ENCODE data around the gene MMRN2.

Gene MMRN2

GRCh38 chr10:86946213-86947155 is 10.9 kb downstream of the MMRN2 start:
- DNase-seq (ENCODE audit: low read depth), result no peak
- no peak for TF ChIP-seq CTCF (IDR thresholded peaks at IDR 0.05; ENCODE audit: control insufficient read depth, insufficient read depth, low read depth, low read length, missing control alignments)
- no peak overlapping the region for H3K4me3 ChIP-seq (ENCODE audit: control insufficient read depth, low read depth, low read length)

- no peak overlapping the region for H3K4me3 ChIP-seq (ENCODE audit: control insufficient read depth, low read depth, low read length)
- TF ChIP-seq CTCF (IDR thresholded peaks at IDR 0.05; ENCODE audit: control insufficient read depth, insufficient read depth, low read depth, low read length, missing control alignments), result peak; percentile 38
- no peak for DNase-seq (ENCODE audit: low read depth)
Observed at GRCh38 chr10:86945361-86946212, 11.8 kb downstream of the MMRN2 start.

- TF ChIP-seq CTCF (IDR thresholded peaks at IDR 0.05; ENCODE audit: control insufficient read depth, insufficient read depth, low read depth, low read length, missing control alignments), result no peak
- no peak for DNase-seq (ENCODE audit: low read depth)
- H3K4me3 ChIP-seq (ENCODE audit: control insufficient read depth, low read depth, low read length), result no peak overlapping the region
Observed at GRCh38 chr10:86944907-86945306, 12.5 kb downstream of the MMRN2 start.

GRCh38 chr10:86944471-86944870 is 12.9 kb downstream of the MMRN2 start:
- no peak for TF ChIP-seq CTCF (IDR thresholded peaks at IDR 0.05; ENCODE audit: control insufficient read depth, insufficient read depth, low read depth, low read length, missing control alignments)
- no peak overlapping the region for H3K4me3 ChIP-seq (ENCODE audit: control insufficient read depth, low read depth, low read length)
- DNase-seq (ENCODE audit: low read depth), result no peak

GRCh38 chr10:86944031-86944419 is 13.4 kb downstream of the MMRN2 start:
- DNase-seq (ENCODE audit: low read depth), result no peak
- no peak overlapping the region for H3K4me3 ChIP-seq (ENCODE audit: control insufficient read depth, low read depth, low read length)
- TF ChIP-seq CTCF (IDR thresholded peaks at IDR 0.05; ENCODE audit: control insufficient read depth, insufficient read depth, low read depth, low read length, missing control alignments), result no peak

GRCh38 chr10:86943316-86944030 is 13.9 kb downstream of the MMRN2 start:
- no peak for TF ChIP-seq CTCF (IDR thresholded peaks at IDR 0.05; ENCODE audit: control insufficient read depth, insufficient read depth, low read depth, low read length, missing control alignments)
- H3K4me3 ChIP-seq (ENCODE audit: control insufficient read depth, low read depth, low read length), result no peak overlapping the region
- no peak for DNase-seq (ENCODE audit: low read depth)
